ENCODE results near the gene IGF2BP1. TPM values are rescaled to one million over a fixed set of nuclear protein-coding genes. Genes with fewer than 3 reads are reported as not detected.

Gene IGF2BP1
- total RNA-seq, 4 donors from 2014 or later = 0.19 to 4.4 TPM; not detected in 2

GRCh38 chr17:49100601-49101000 is 103.4 kb downstream of the IGF2BP1 start:
- no peak for TF ChIP-seq CTCF (IDR thresholded peaks at IDR 0.05; ENCODE audit: low read depth)

GRCh38 chr17:49101054-49101534 is 103.9 kb downstream of the IGF2BP1 start:
- no peak for TF ChIP-seq CTCF (IDR thresholded peaks at IDR 0.05; ENCODE audit: low read depth)

GRCh38 chr17:49104511-49105074 is 107.4 kb downstream of the IGF2BP1 start:
- no peak for TF ChIP-seq CTCF (IDR thresholded peaks at IDR 0.05; ENCODE audit: low read depth)

Small RNA genes lying within 50 kb of the gene (small RNA-seq; reads per million reads assigned to genes)
- gene RF00017 (not detected), gene RF01210 (not detected), gene RNU1-42P (0.36 reads per million), gene RNU6-826P (not detected)

Other genes with a start within 250 kb of the IGF2BP1 start
- gene TTLL6, start 180.2 kb upstream of the IGF2BP1 start, total RNA-seq = under 1 TPM in 2 of 4 donors, not detected in 2; 0.66 to 0.75 TPM
- gene CALCOCO2, start 166.3 kb upstream of the IGF2BP1 start, total RNA-seq = 100 to 1,000 TPM; 179 to 356 (median 241) TPM
- 10 to 100 TPM; 40.6 to 71.1 (median 53.5) TPM for gene ATP5MC1, start 104.6 kb upstream of the IGF2BP1 start, total RNA-seq
- gene UBE2Z, start 89.0 kb upstream of the IGF2BP1 start, total RNA-seq = 10 to 100 TPM; 39.9 to 55.2 (median 46.5) TPM
- gene SNF8, start 52.5 kb upstream of the IGF2BP1 start, total RNA-seq = 100 to 1,000 TPM in 1 of 4 donors, 10 to 100 TPM in 3; 66.0 to 105 (median 79.8) TPM
- not detected for gene GIP, start 28.8 kb upstream of the IGF2BP1 start, total RNA-seq
- not detected for gene B4GALNT2, start 135.4 kb downstream of the IGF2BP1 start, total RNA-seq
- gene GNGT2, start 213.2 kb downstream of the IGF2BP1 start, total RNA-seq = 1 to 10 TPM in 1 of 4 donors, not detected in 3; 4.2 TPM
- 1 to 10 TPM in 3 of 4 donors, under 1 TPM in 1; 0.82 to 8.5 (median 4.4) TPM for gene ABI3, start 213.3 kb downstream of the IGF2BP1 start, total RNA-seq
- not detected for gene PHOSPHO1, start 233.4 kb downstream of the IGF2BP1 start, total RNA-seq